Sigmoid colon (tissue), 7 donors: ENCODE measurements around the gene GPNMB. TPM values are rescaled to one million over a fixed set of nuclear protein-coding genes. Genes with fewer than 3 reads are reported as not detected.

Source experiments
- DNase-seq: peaks from one replicate; pipeline ENCODE4 v3.0.0-alpha.2; 2019
- H3K27ac ChIP-seq, 4 donors: fragments of 200-600 bp; sonication (generic); one replicate each; pipeline ENCODE4 v1.5.1; 2016 to 2019; ENCODE audit warnings: mild to moderate bottlenecking in 1 of 4
- H3K27me3 ChIP-seq, 3 donors: fragments of 200-600 bp; sonication (generic); one replicate each; pipeline ENCODE4 v1.5.1; 2019; ENCODE audit warnings: mild to moderate bottlenecking in 1 of 3
- H3K36me3 ChIP-seq, 4 donors: fragments of 200-600 bp; sonication (generic); one replicate each; pipeline ENCODE4 v1.5.1; 2016 to 2019
- H3K4me1 ChIP-seq, 4 donors: fragments of 200-600 bp; sonication (generic); one replicate each; pipeline ENCODE4 v1.5.1; 2017 to 2019
- H3K4me3 ChIP-seq, 4 donors: fragments of 200-600 bp; sonication (generic); one replicate each; pipeline ENCODE4 v1.5.1; 2017 to 2019; ENCODE audit warnings: mild to moderate bottlenecking in 2 of 4, moderate library complexity in 1 of 4
- H3K9me3 ChIP-seq, 4 donors: fragments of 200-600 bp in 3 of 4; sonication (generic) in 3 of 4; one replicate each; pipeline versions ENCODE4 v1.5.1 to v1.6.1; 2013 to 2019
- EP300 ChIP-seq, 4 donors: sonication (generic); formaldehyde crosslinking; IDR thresholded peaks; one replicate each; pipeline ENCODE4 v1.6.1; 2017; ENCODE audit warnings: antibody characterized with exemption in 4 of 4
- POLR2A ChIP-seq, 2 donors: fragments of 450-650 bp; IDR thresholded peaks; one replicate each; pipeline ENCODE4 v1.6.1; 2016; ENCODE audit warnings: antibody characterized with exemption in 2 of 2, mild to moderate bottlenecking in 2 of 2, moderate library complexity in 2 of 2
- POLR2AphosphoS5 ChIP-seq, 4 donors: sonication (generic); formaldehyde crosslinking; IDR thresholded peaks; one replicate each; pipeline ENCODE4 v1.6.1; 2017; ENCODE audit warnings: antibody characterized with exemption in 4 of 4
- WGBS, 2 donors: extraction: QIAGEN DNeasy Blood & Tissue Kit; methylation state at CpG; one replicate each; pipeline ENCODE4 v1.1.7; 2013; 5-methylcytosine and 5-hydroxymethylcytosine counted together
- intact Hi-C: fragments of 100-400 bp; cut with DNase I; formaldehyde crosslinking; loops from one replicate; pipeline ENCODE4 v1.15.1; 2023
- polyA plus RNA-seq, 3 donors: library from polyadenylated mRNA; stranded (reverse); fragments of 200-250 nt; gene quantifications; one replicate each; pipeline ENCODE4 v1.2.3, GENCODE V29; 2013
- total RNA-seq, 4 donors: library from RNA; depleted of rRNA; stranded (reverse); fragments of >200 nt; gene quantifications; one replicate each; pipeline ENCODE4 v1.1.0, GENCODE V29; 2016
- TF ChIP-seq, protein P1 (sequence below), 4 experiments: fragments of 450-650 bp in 3 of 4; fragments of 200-600 bp in 1 of 4; IDR thresholded peaks; one replicate each; pipeline ENCODE4 v1.5.1; 2016 to 2019; ENCODE audit warnings: antibody characterized with exemption in 4 of 4, mild to moderate bottlenecking in 3 of 4, moderate library complexity in 2 of 4
- donor health status: healthy with polysubstance abuse.
- donor health status: Bipolar disorder and iron deficiency.
- donor health status: healthy.

GPNMB gene
- total and polyA plus RNA-seq, 7 donors: 23.4 to 224 (median 88.1) TPM

DNA sequence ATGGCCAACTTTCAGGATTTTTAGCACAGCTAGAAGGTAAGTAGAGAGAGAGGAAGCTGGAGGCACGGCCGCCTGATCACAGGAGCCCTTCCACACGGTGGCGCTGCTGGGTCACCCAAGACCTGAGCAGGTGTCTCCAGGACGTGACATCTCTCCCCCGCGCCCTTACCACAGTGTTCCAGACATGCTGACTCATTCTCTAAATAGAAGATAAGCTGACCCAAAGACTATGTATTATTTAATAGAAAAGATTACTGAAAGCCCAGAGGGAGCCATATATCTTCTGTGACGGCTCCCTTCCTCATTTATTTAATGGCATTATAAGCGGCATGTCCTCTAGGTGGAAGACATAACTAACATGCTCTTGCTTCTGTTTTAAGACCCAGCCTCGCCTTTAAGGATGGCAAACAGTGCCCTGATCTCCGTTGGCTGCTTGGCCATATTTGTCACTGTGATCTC is 26.6 kb downstream of the GPNMB start:
- TF ChIP-seq, protein P1, sequence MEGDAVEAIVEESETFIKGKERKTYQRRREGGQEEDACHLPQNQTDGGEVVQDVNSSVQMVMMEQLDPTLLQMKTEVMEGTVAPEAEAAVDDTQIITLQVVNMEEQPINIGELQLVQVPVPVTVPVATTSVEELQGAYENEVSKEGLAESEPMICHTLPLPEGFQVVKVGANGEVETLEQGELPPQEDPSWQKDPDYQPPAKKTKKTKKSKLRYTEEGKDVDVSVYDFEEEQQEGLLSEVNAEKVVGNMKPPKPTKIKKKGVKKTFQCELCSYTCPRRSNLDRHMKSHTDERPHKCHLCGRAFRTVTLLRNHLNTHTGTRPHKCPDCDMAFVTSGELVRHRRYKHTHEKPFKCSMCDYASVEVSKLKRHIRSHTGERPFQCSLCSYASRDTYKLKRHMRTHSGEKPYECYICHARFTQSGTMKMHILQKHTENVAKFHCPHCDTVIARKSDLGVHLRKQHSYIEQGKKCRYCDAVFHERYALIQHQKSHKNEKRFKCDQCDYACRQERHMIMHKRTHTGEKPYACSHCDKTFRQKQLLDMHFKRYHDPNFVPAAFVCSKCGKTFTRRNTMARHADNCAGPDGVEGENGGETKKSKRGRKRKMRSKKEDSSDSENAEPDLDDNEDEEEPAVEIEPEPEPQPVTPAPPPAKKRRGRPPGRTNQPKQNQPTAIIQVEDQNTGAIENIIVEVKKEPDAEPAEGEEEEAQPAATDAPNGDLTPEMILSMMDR (IDR thresholded peaks at IDR 0.05): peak in 3 of 4 experiments; percentile 47 to 56 (median 49)
- no peak for TF ChIP-seq EP300 (IDR thresholded peaks at IDR 0.05)
- no peaks in the 10 kb centered on the region for H3K27me3 ChIP-seq
- peak; percentile 81 for DNase-seq
- no peaks in the 10 kb centered on the region for H3K36me3 ChIP-seq
- intact Hi-C loops: no loop called here
- H3K27ac ChIP-seq: no peak overlapping the region
- no peaks in the 10 kb centered on the region for H3K4me1 ChIP-seq
- 4 to 7% methylated on average over 11 of the region's 11 CpGs for WGBS, 2 donors
- no peaks in the 10 kb centered on the region for H3K9me3 ChIP-seq
- no peak overlapping the region for H3K4me3 ChIP-seq

DNA sequence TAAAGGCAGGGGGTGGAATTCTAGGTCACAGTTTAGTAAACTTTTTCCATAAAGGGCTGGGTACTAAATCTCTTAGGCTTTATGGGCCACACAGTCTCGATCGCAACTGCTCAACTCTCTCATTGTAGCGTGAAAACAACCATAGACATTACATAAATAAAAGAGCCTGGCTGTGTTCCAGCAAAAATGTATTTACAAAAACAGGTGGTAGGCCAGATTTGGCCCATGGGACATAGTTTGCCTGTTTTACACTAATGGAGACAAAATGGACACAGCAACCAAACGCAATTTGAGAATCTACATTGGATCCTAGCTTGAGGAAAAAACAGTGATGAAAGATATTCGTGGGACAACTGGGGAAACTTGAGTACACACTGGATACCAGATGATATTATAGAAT is 29.3 kb downstream of the GPNMB start:
- TF ChIP-seq, protein P1 (IDR thresholded peaks at IDR 0.05): no peak
- TF ChIP-seq POLR2AphosphoS5 (IDR thresholded peaks at IDR 0.05) (no peak), POLR2A (IDR thresholded peaks at IDR 0.05) (no peak)
- H3K4me1 ChIP-seq: no peaks in the 10 kb centered on the region
- H3K36me3 ChIP-seq: no peaks in the 10 kb centered on the region
- intact Hi-C loops: no loop called here
- 69 to 81% methylated on average over 5 of the region's 5 CpGs for WGBS, 2 donors
- H3K4me3 ChIP-seq: no peak overlapping the region
- DNase-seq: no peak
- H3K27ac ChIP-seq: no peak overlapping the region
- H3K9me3 ChIP-seq: no peaks in the 10 kb centered on the region
- H3K27me3 ChIP-seq: no peaks in the 10 kb centered on the region

DNA sequence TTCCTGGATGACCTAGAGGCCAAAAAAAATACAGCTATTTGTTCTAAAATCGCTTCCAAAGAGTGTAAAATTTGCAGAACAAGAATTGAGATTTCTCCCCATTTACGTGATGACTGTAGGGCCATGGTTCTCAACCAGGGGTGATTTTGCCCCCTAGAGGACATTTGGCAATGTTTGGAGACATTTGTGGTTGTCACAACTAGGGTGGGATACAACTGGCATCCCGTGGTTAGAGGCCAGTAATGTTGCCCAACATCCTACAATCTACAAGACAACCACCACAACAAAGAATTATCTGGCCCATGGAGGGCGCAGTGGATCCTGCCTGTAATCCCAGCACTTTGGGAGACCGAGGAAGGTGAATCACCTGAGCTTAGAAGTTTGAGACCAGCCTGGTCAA is 29.8 kb downstream of the GPNMB start:
- no peaks in the 10 kb centered on the region for H3K9me3 ChIP-seq
- no peak overlapping the region for H3K4me3 ChIP-seq
- H3K27ac ChIP-seq: no peak overlapping the region
- intact Hi-C loops: no loop called here
- H3K27me3 ChIP-seq: no peaks in the 10 kb centered on the region
- TF ChIP-seq POLR2AphosphoS5 (IDR thresholded peaks at IDR 0.05) (no peak), POLR2A (IDR thresholded peaks at IDR 0.05) (no peak), EP300 (IDR thresholded peaks at IDR 0.05) (no peak)
- TF ChIP-seq, protein P1 (IDR thresholded peaks at IDR 0.05): no peak
- no peak for DNase-seq
- 66 to 71% methylated on average over 5 of the region's 5 CpGs for WGBS, 2 donors
- H3K36me3 ChIP-seq: no peaks in the 10 kb centered on the region
- H3K4me1 ChIP-seq: no peaks in the 10 kb centered on the region

DNA sequence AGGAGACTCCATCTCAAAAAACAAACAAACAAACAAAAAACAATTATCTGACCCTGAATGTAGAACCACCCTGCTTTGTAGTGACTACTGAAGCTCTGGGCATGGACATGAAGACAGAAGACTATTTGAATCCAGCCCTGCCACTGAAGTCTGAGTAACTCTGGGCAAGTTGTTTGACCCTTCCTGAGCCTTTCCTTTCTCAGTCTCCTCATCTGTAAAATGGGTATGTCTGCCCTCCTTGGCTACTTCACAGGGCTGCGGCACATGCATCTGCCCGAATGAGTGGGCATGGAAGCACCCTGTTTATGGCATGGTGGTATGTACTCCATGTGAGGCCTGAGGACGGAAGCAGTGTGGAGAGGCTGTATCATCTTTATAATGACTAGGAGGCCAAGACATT is 30.4 kb downstream of the GPNMB start:
- no peak overlapping the region for H3K4me3 ChIP-seq
- DNase-seq: no peak
- 78 to 88% methylated on average over 3 of the region's 3 CpGs for WGBS, 2 donors
- no peaks in the 10 kb centered on the region for H3K36me3 ChIP-seq
- H3K9me3 ChIP-seq: no peaks in the 10 kb centered on the region
- H3K4me1 ChIP-seq: no peaks in the 10 kb centered on the region
- no peak for TF ChIP-seq POLR2AphosphoS5 (IDR thresholded peaks at IDR 0.05)
- TF ChIP-seq, protein P1 (IDR thresholded peaks at IDR 0.05): no peak
- no peak for TF ChIP-seq POLR2A (IDR thresholded peaks at IDR 0.05)
- TF ChIP-seq EP300 (IDR thresholded peaks at IDR 0.05): no peak
- no peak overlapping the region for H3K27ac ChIP-seq
- H3K27me3 ChIP-seq: no peaks in the 10 kb centered on the region
- intact Hi-C loops: no loop called here

DNA sequence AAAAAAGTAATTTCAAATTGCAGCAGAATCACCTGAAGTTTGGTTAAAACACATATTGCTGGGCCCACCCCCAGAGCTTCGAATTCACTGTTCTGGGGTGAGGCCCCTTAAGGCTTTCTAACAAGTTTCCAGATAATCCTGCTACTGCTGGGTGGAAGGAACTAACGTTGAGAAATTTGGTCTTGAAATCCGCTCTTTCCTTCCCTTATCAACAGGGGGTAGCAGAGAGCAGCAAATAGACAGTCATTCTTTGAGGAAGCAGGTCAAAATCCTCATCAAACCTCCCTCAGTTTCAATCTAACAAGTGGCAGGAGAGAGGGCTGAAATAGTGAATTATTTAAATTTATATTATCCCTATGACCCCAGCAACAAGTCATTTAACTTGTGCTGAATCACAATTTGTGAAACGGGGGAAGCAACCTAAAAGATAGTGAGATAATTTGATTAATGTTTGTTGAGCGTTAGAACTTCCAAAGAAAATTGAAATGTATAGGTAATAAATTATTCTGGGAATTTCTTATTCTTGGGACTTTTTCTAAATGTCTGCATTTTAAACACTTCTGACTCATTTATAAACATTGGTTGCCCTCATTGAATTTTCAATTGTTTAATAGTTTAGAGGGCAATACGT is 30.9 kb downstream of the GPNMB start:
- no peaks in the 10 kb centered on the region for H3K9me3 ChIP-seq
- no peaks in the 10 kb centered on the region for H3K36me3 ChIP-seq
- TF ChIP-seq, protein P1 (IDR thresholded peaks at IDR 0.05): peak in 3 of 4 experiments; percentile 29 to 66 (median 54)
- no peak for TF ChIP-seq POLR2AphosphoS5 (IDR thresholded peaks at IDR 0.05)
- H3K27ac ChIP-seq: no peak overlapping the region
- DNase-seq: no peak
- 33 to 35% methylated on average over 6 of the region's 6 CpGs for WGBS, 2 donors
- intact Hi-C loops: no loop called here
- H3K27me3 ChIP-seq: no peaks in the 10 kb centered on the region
- no peaks in the 10 kb centered on the region for H3K4me1 ChIP-seq
- no peak overlapping the region for H3K4me3 ChIP-seq
